Endothelial cell of umbilical vein (primary cell): ENCODE measurements around the gene SSBP3. TPM values are rescaled to one million over a fixed set of nuclear protein-coding genes. Genes with fewer than 3 reads are reported as not detected.

Experiments used
- BruUV-seq: library from RNA; stranded (reverse); fragments of 400-500 nt; replicated peaks from 2 replicates; lab custom pipeline; 2021; lab: Mats Ljungman, UMichigan
- CTCF ChIA-PET: fragments of 300-600, 350-600 bp; sonication (Branson Sonifier 250); formaldehyde crosslinking; loops from one replicate; lab custom pipeline; 2021; ENCODE audit warnings: antibody characterized with exemption, inconsistent platforms; lab: Charles Lee
- POLR2A ChIA-PET: fragments of 300-600, 350-600 bp; sonication (Branson Sonifier 250); formaldehyde crosslinking; loops from one replicate; lab custom pipeline; 2021; ENCODE audit warnings: antibody characterized with exemption, inconsistent platforms; lab: Charles Lee
- DNase-seq: peaks from one replicate; pipeline ENCODE4 v3.0.0-alpha.2; 2011; ENCODE audit warnings: low read depth, low spot score
- FAIRE-seq: peaks from 2 replicates; lab custom pipeline; 2011; peaks lifted over from hg19 to GRCh38; lab: Jason Lieb, UNC
- H2AFZ ChIP-seq: 2 replicates; pipeline ENCODE4 v1.6.0; 2012; ENCODE audit warnings: low read depth, low read length, control low read depth, inconsistent platforms
- H3K27ac ChIP-seq: 2 replicates; pipeline ENCODE4 v1.5.1; 2011; ENCODE audit warnings: low read depth, mild to moderate bottlenecking, control low read depth, low read length, moderate library complexity; ENCODE audit not compliant: insufficient read depth
- H3K27me3 ChIP-seq, 2 experiments: 2 replicates each; pipeline versions ENCODE4 v1.6.0 to v1.6.1; 2011; ENCODE audit warnings: low read length in 2 of 2, mixed read lengths in 1 of 2; ENCODE audit not compliant: control insufficient read depth in 2 of 2, insufficient read depth in 2 of 2
- H3K36me3 ChIP-seq, 2 experiments: 2 replicates in 1 of 2; 3 replicates in 1 of 2; pipeline ENCODE4 v1.5.1; 2011; ENCODE audit warnings: low read length in 2 of 2, mild to moderate bottlenecking in 1 of 2, moderate library complexity in 1 of 2; ENCODE audit not compliant: control insufficient read depth in 2 of 2, insufficient read depth in 2 of 2; ENCODE audit errors: extremely low read depth in 1 of 2
- H3K4me1 ChIP-seq: 3 replicates; pipeline ENCODE4 v1.5.1; 2011; ENCODE audit warnings: mild to moderate bottlenecking, low read length; ENCODE audit not compliant: control insufficient read depth, insufficient read depth; ENCODE audit errors: extremely low read depth
- H3K4me2 ChIP-seq: 2 replicates; pipeline ENCODE4 v1.6.1; 2011; ENCODE audit warnings: low read length, control low read depth, mixed read lengths; ENCODE audit not compliant: insufficient read depth
- H3K4me3 ChIP-seq, 3 experiments: fragments of 200-600 bp in 1 of 3; sonication (generic), shearing (Covaris generic) in 1 of 3; replicated peaks in 1 of 3; 2 replicates each; pipeline ENCODE4 v1.5.1; 2011 to 2016; ENCODE audit warnings: control low read depth in 3 of 3, low read length in 3 of 3, mild to moderate bottlenecking in 2 of 3, inconsistent platforms in 1 of 3, low read depth in 1 of 3, moderate library complexity in 1 of 3; ENCODE audit not compliant: insufficient read depth in 1 of 3
- H3K79me2 ChIP-seq: 2 replicates; pipeline ENCODE4 v1.6.0; 2012; ENCODE audit warnings: low read length, inconsistent platforms; ENCODE audit not compliant: control insufficient read depth, insufficient read depth
- H3K9ac ChIP-seq: replicated peaks from 2 replicates; pipeline ENCODE3; 2011; ENCODE audit warnings: low read length, control low read depth; ENCODE audit not compliant: insufficient read depth; ENCODE audit errors: extremely low read depth
- H3K9me1 ChIP-seq: replicated peaks from 3 replicates; pipeline ENCODE4 v1.6.0; 2011; ENCODE audit warnings: mild to moderate bottlenecking, low read length; ENCODE audit not compliant: control insufficient read depth, insufficient read depth; ENCODE audit errors: extremely low read depth
- H3K9me3 ChIP-seq: replicated peaks from 2 replicates; pipeline ENCODE4 v1.5.1; 2012; ENCODE audit warnings: low read length, inconsistent platforms; ENCODE audit not compliant: control insufficient read depth, insufficient read depth
- H4K20me1 ChIP-seq: replicated peaks from 2 replicates; pipeline ENCODE3; 2011; ENCODE audit warnings: mild to moderate bottlenecking, low read length; ENCODE audit not compliant: control insufficient read depth, insufficient read depth; ENCODE audit errors: extremely low read depth
- CTCF ChIP-seq, 2 donors: IDR thresholded peaks; 1 replicate in 1 of 2; 2 replicates in 1 of 2; pipeline ENCODE4 v1.5.1; 2011; ENCODE audit warnings: low read length in 2 of 2, mild to moderate bottlenecking in 2 of 2, moderate library complexity in 2 of 2, control low read depth in 1 of 2, inconsistent platforms in 1 of 2, low read depth in 1 of 2; ENCODE audit not compliant: insufficient read depth in 1 of 2; ENCODE audit errors: extremely low read depth in 1 of 2
- EZH2 ChIP-seq: IDR thresholded peaks from 2 replicates; pipeline ENCODE4 v1.6.1; 2012; ENCODE audit warnings: borderline replicate concordance, low read depth, mild to moderate bottlenecking, moderate library complexity, low read length, inconsistent platforms; ENCODE audit not compliant: severe bottlenecking
- FOS ChIP-seq: IDR thresholded peaks from 2 replicates; pipeline ENCODE4 v1.6.1; 2011; ENCODE audit warnings: mild to moderate bottlenecking, low read length, moderate library complexity, borderline replicate concordance; ENCODE audit not compliant: insufficient read depth
- GATA2 ChIP-seq: IDR thresholded peaks from 2 replicates; pipeline ENCODE4 v1.7.0; 2011; ENCODE audit warnings: low read depth, mild to moderate bottlenecking, moderate library complexity, mixed read lengths, low read length; ENCODE audit not compliant: insufficient read length, insufficient read depth
- JUN ChIP-seq: IDR thresholded peaks from 2 replicates; pipeline ENCODE4 v1.6.1; 2011; ENCODE audit warnings: borderline replicate concordance, low read depth; ENCODE audit not compliant: insufficient read length, insufficient read depth
- MAX ChIP-seq: IDR thresholded peaks from 2 replicates; pipeline ENCODE4 v1.6.1; 2011; ENCODE audit not compliant: insufficient read depth, insufficient read length
- MYC ChIP-seq: IDR thresholded peaks from one replicate; pipeline ENCODE4 v1.6.1; 2011; ENCODE audit warnings: mild to moderate bottlenecking, low read depth, low read length
- POLR2A ChIP-seq: IDR thresholded peaks from 2 replicates; pipeline ENCODE4 v1.6.1; 2012; ENCODE audit warnings: low read depth, mild to moderate bottlenecking, control low read depth, low read length
- POLR2AphosphoS5 ChIP-seq: IDR thresholded peaks from 2 replicates; pipeline ENCODE4 v1.6.1; 2012; ENCODE audit warnings: low read depth, mild to moderate bottlenecking, control low read depth, low read length, moderate library complexity; ENCODE audit not compliant: insufficient read depth
- dilution Hi-C: fragments of 300-500 bp; cut with MboI; formaldehyde crosslinking; loops from one replicate; pipeline ENCODE4 v1.15.0; 2019; ENCODE audit warnings: low sequenced_read_pairs; ENCODE audit not compliant: extremely low pct_ligation_motif_present
- intact Hi-C: fragments of 100-400 bp; cut with micrococcal nuclease; formaldehyde crosslinking; loops from one replicate; pipeline ENCODE4 v1.10.0; 2022
- polyA plus RNA-seq, 4 experiments: library from polyadenylated mRNA; depleted of rRNA in 3 of 4; stranded (reverse) in 3 of 4; unstranded in 1 of 4; fragments of >200 nt; gene quantifications; 2 replicates each; pipeline versions ENCODE4 v1.2.1 to v1.2.3, GENCODE V29; 2011 to 2012; ENCODE audit warnings: missing spikeins in 1 of 4
- total RNA-seq: library from RNA; stranded (reverse); gene quantifications from 2 replicates; pipeline ENCODE4 v1.2.3, GENCODE V29; 2021

Gene SSBP3
- total and polyA plus RNA-seq, 2 donors (not counting 3 experiments of a cell fraction or from before 2014, with no cell fraction given) = 44.9 to 59.4 TPM

GRCh38 chr1:54329312-54330003, 76.7 kb downstream of the SSBP3 start:
- H3K79me2 ChIP-seq = peaks cover 60% of the 10 kb centered on the region

GRCh38 chr1:54328066-54328636, 78.0 kb downstream of the SSBP3 start:
- no peaks in the 10 kb centered on the region for H3K27me3 ChIP-seq
- H3K79me2 ChIP-seq = peaks cover 66% of the 10 kb centered on the region
- H3K9me1 ChIP-seq = no peaks in the 10 kb centered on the region
- BruUV-seq = no TSS peak
- no peak overlapping the region for H3K27ac ChIP-seq
- H3K36me3 ChIP-seq = no peaks in the 10 kb centered on the region
- no peak overlapping the region for H3K4me3 ChIP-seq
- DNase-seq (no peak), FAIRE-seq (no peak)
- POLR2A ChIA-PET = no interaction called here
- no peak overlapping the region for H3K9ac ChIP-seq
- no peak overlapping the region for H2AFZ ChIP-seq
- CTCF ChIA-PET = interaction anchor here (0.5 kb wide), 1 partner anchor 15 kb away, joined by 3 read pairs; no protein-coding TSS in a partner anchor
- H4K20me1 ChIP-seq = peaks cover 2% of the 10 kb centered on the region
- dilution Hi-C loops = no loop called here
- no peak overlapping the region for H3K4me2 ChIP-seq
- peaks cover 35% of the 10 kb centered on the region for H3K4me1 ChIP-seq
- intact Hi-C loops = no loop called here
- no peak for TF ChIP-seq CTCF (IDR thresholded peaks at IDR 0.05; ENCODE audit: extremely low read depth in 1 of 2, insufficient read depth in 1 of 2, low read depth in 1 of 2, low read length in 2 of 2)
- no peak for TF ChIP-seq MAX
- TF ChIP-seq POLR2AphosphoS5 = no peak
- TF ChIP-seq FOS = no peak
- no peak for TF ChIP-seq GATA2
- no peak for TF ChIP-seq EZH2
- no peak for TF ChIP-seq JUN
- no peak for TF ChIP-seq MYC
- TF ChIP-seq POLR2A = no peak
- H3K9me3 ChIP-seq = no peaks in the 10 kb centered on the region

More at GRCh38 chr1:54329312-54330003, 76.7 kb downstream of the SSBP3 start:
- DNase-seq (no peak), FAIRE-seq (no peak)
- Histone ChIP-seq H3K4me3 (no peak overlapping the region), H3K27ac (no peak overlapping the region), H3K36me3 (no peaks in the 10 kb centered on the region), H3K9me1 (no peaks in the 10 kb centered on the region), H3K4me2 (no peak overlapping the region), H3K9me3 (no peaks in the 10 kb centered on the region), H3K9ac (no peak overlapping the region), H3K27me3 (no peaks in the 10 kb centered on the region), H4K20me1 (peaks cover 2% of the 10 kb centered on the region), H2AFZ (no peak overlapping the region), H3K4me1 (peaks cover 35% of the 10 kb centered on the region)
- ChIA-PET POLR2A (no interaction called here), CTCF (interaction anchor here (1.1 kb wide), 1 partner anchor 160 kb away, joined by 3 read pairs; no protein-coding TSS in a partner anchor)
- dilution Hi-C loops = no loop called here
- BruUV-seq = no TSS peak
- TF ChIP-seq MAX (no peak), JUN (no peak), GATA2 (no peak), FOS (no peak), POLR2A (no peak), MYC (no peak), POLR2AphosphoS5 (no peak)
- intact Hi-C loops = loop anchor here (10.0 kb wide), 1 partner anchor 435 kb away; the partner anchor contains the start of gene PARS2
